Neural progenitor cell (in vitro differentiated cells): ENCODE data around the gene SH3BGRL3. TPM values are rescaled to one million over a fixed set of nuclear protein-coding genes. Genes with fewer than 3 reads are reported as not detected.

Experiments
- DNase-seq: peaks from one replicate; pipeline ENCODE4 v3.0.0-alpha.2; 2016; ENCODE audit warnings: low spot score
- H2AFZ ChIP-seq: fragments of 200-600 bp; sonication (generic); replicated peaks from 2 replicates; pipeline ENCODE4 v1.6.1; 2016; ENCODE audit warnings: antibody characterized with exemption
- H3F3A ChIP-seq: fragments of 200-600 bp; sonication (generic); 2 replicates; pipeline ENCODE4 v1.6.1; 2016; ENCODE audit warnings: antibody characterized with exemption, low read depth
- H3K27ac ChIP-seq: fragments of 200-600 bp; sonication (generic); 2 replicates; pipeline ENCODE4 v1.5.1; 2016; ENCODE audit warnings: mild to moderate bottlenecking
- H3K27me3 ChIP-seq: fragments of 200-600 bp; sonication (generic); 2 replicates; pipeline ENCODE4 v1.6.1; 2016; ENCODE audit warnings: mild to moderate bottlenecking, moderate library complexity
- H3K36me3 ChIP-seq: fragments of 200-600 bp; sonication (generic); 2 replicates; pipeline ENCODE4 v1.5.1; 2016
- H3K4me1 ChIP-seq: fragments of 200-600 bp; sonication (generic); 2 replicates; pipeline ENCODE4 v1.6.1; 2016; ENCODE audit warnings: mixed run types
- H3K4me2 ChIP-seq: fragments of 200-600 bp; sonication (generic); 2 replicates; pipeline ENCODE4 v1.6.1; 2016
- H3K4me3 ChIP-seq: fragments of 200-600 bp; sonication (generic); 2 replicates; pipeline ENCODE4 v1.5.1; 2016
- H3K79me2 ChIP-seq: fragments of 200-600 bp; sonication (generic); 2 replicates; pipeline ENCODE4 v1.6.1; 2016; ENCODE audit warnings: low read depth
- H3K9ac ChIP-seq: fragments of 200-600 bp; sonication (generic); 2 replicates; pipeline ENCODE4 v1.6.1; 2016
- H3K9me3 ChIP-seq: fragments of 200-600 bp; sonication (generic); 2 replicates; pipeline ENCODE4 v1.5.1; 2016; ENCODE audit warnings: low read depth
- H4K20me1 ChIP-seq: fragments of 200-600 bp; sonication (generic); 2 replicates; pipeline ENCODE4 v1.6.1; 2016; ENCODE audit warnings: low read depth
- H3K27ac Mint-ChIP-seq: 3 replicates; pipeline ENCODE4 v1.8.0; 2021; ENCODE audit warnings: mixed read lengths
- H3K27me3 Mint-ChIP-seq: 2 replicates; pipeline ENCODE4 v1.8.0; 2022; ENCODE audit warnings: low read depth, mild to moderate bottlenecking, inconsistent platforms, moderate library complexity, mixed read lengths; ENCODE audit not compliant: insufficient read depth
- H3K36me3 Mint-ChIP-seq: 3 replicates; pipeline ENCODE4 v1.8.0; 2021; ENCODE audit warnings: mixed read lengths
- H3K4me1 Mint-ChIP-seq: 3 replicates; pipeline ENCODE4 v1.8.0; 2021; ENCODE audit warnings: mixed read lengths
- H3K4me3 Mint-ChIP-seq: 3 replicates; pipeline ENCODE4 v1.8.0; 2021; ENCODE audit warnings: mild to moderate bottlenecking, moderate library complexity, mixed read lengths
- H3K9me3 Mint-ChIP-seq: 3 replicates; pipeline ENCODE4 v1.8.0; 2020; ENCODE audit warnings: mixed read lengths
- CTCF ChIP-seq: fragments of 200-600 bp; sonication (generic); IDR thresholded peaks from 2 replicates; pipeline ENCODE4 v1.5.1; 2017; ENCODE audit warnings: antibody characterized with exemption, mild to moderate bottlenecking
- EZH2 ChIP-seq: fragments of 200-600 bp; sonication (generic); IDR thresholded peaks from 2 replicates; pipeline ENCODE4 v1.6.1; 2017; ENCODE audit warnings: antibody characterized with exemption, mild to moderate bottlenecking, moderate library complexity
- EZH2phosphoT487 ChIP-seq: fragments of 200-600 bp; sonication (generic); IDR thresholded peaks from 2 replicates; pipeline ENCODE4 v1.6.1; 2017; ENCODE audit warnings: antibody characterized with exemption
- total RNA-seq: library from RNA; depleted of rRNA; stranded (reverse); fragments of >200 nt; gene quantifications from 2 replicates; pipeline ENCODE4 v1.2.3, GENCODE V29; 2015; ENCODE audit warnings: low replicate concordance

The SH3BGRL3 gene
- total RNA-seq, 1 donor from 2014 or later, result 15.6 TPM

- no peaks in the 10 kb centered on the region for H3K9me3 Mint-ChIP-seq
- H3K4me3 ChIP-seq, result no peak overlapping the region
- no peak overlapping the region for H3K4me2 ChIP-seq
- no peaks in the 10 kb centered on the region for H3K79me2 ChIP-seq
- peaks cover 9% of the 10 kb centered on the region for H3K36me3 Mint-ChIP-seq
- H3K4me3 Mint-ChIP-seq, result no peak overlapping the region
- H3F3A ChIP-seq, result no peaks in the 10 kb centered on the region
- H4K20me1 ChIP-seq, result no peaks in the 10 kb centered on the region
- no peak overlapping the region for H3K9ac ChIP-seq
- H3K27ac ChIP-seq, result no peak overlapping the region
- H3K4me1 Mint-ChIP-seq, result peaks cover 33% of the 10 kb centered on the region
- no peak for TF ChIP-seq EZH2phosphoT487
- no peak for TF ChIP-seq CTCF
- no peak for TF ChIP-seq EZH2
- no peaks in the 10 kb centered on the region for H3K36me3 ChIP-seq
- H2AFZ ChIP-seq, result no peak overlapping the region
- peaks cover 21% of the 10 kb centered on the region for H3K4me1 ChIP-seq
- no peak for DNase-seq
- no peak overlapping the region for H3K27ac Mint-ChIP-seq
- H3K9me3 ChIP-seq, result no peaks in the 10 kb centered on the region
- no peaks in the 10 kb centered on the region for H3K27me3 ChIP-seq
- H3K27me3 Mint-ChIP-seq, result peaks cover 12% of the 10 kb centered on the region
Measured at GRCh38 chr1:26293911-26294463, 14.1 kb downstream of the SH3BGRL3 start.

- Mint-ChIP-seq H3K9me3 (no peaks in the 10 kb centered on the region), H3K27me3 (peaks cover 13% of the 10 kb centered on the region), H3K36me3 (peaks cover 9% of the 10 kb centered on the region), H3K4me1 (peaks cover 19% of the 10 kb centered on the region), H3K27ac (no peak overlapping the region), H3K4me3 (no peak overlapping the region)
- no peak for TF ChIP-seq CTCF
- no peak for TF ChIP-seq EZH2
- no peak for TF ChIP-seq EZH2phosphoT487
- Histone ChIP-seq H3K27me3 (no peaks in the 10 kb centered on the region), H3K36me3 (no peaks in the 10 kb centered on the region), H3K79me2 (no peaks in the 10 kb centered on the region), H3K4me2 (no peak overlapping the region), H4K20me1 (no peaks in the 10 kb centered on the region), H3K27ac (no peak overlapping the region), H3K9ac (no peak overlapping the region), H3K4me3 (no peak overlapping the region), H3K4me1 (peaks cover 9% of the 10 kb centered on the region), H3F3A (no peaks in the 10 kb centered on the region), H3K9me3 (no peaks in the 10 kb centered on the region), H2AFZ (no peak overlapping the region)
- DNase-seq, result no peak
Measured at GRCh38 chr1:26295194-26296138, 15.6 kb downstream of the SH3BGRL3 start.

GRCh38 chr1:26296340-26297056 lies 16.6 kb downstream of the SH3BGRL3 start:
- H2AFZ ChIP-seq, result no peak overlapping the region
- Mint-ChIP-seq H3K9me3 (no peaks in the 10 kb centered on the region), H3K27me3 (peaks cover 12% of the 10 kb centered on the region), H3K27ac (peak overlapping the region; percentile 78), H3K4me1 (peaks cover 9% of the 10 kb centered on the region), H3K4me3 (peak overlapping the region; percentile 72), H3K36me3 (peaks cover 9% of the 10 kb centered on the region)
- no peaks in the 10 kb centered on the region for H3K27me3 ChIP-seq
- H3K79me2 ChIP-seq, result no peaks in the 10 kb centered on the region
- no peaks in the 10 kb centered on the region for H3F3A ChIP-seq
- H3K9ac ChIP-seq, result no peak overlapping the region
- H4K20me1 ChIP-seq, result no peaks in the 10 kb centered on the region
- no peaks in the 10 kb centered on the region for H3K4me1 ChIP-seq
- no peak overlapping the region for H3K4me3 ChIP-seq
- H3K9me3 ChIP-seq, result no peaks in the 10 kb centered on the region
- no peak for TF ChIP-seq EZH2phosphoT487
- no peak for TF ChIP-seq EZH2
- no peak for TF ChIP-seq CTCF
- DNase-seq, result no peak
- H3K36me3 ChIP-seq, result no peaks in the 10 kb centered on the region
- H3K27ac ChIP-seq, result no peak overlapping the region
- no peak overlapping the region for H3K4me2 ChIP-seq
